GM12801 (cell line): Measurements from ENCODE around the gene TSPAN15.

Experiments used
- CTCF ChIP-seq: IDR thresholded peaks from one replicate; pipeline ENCODE4 v1.5.1; 2011; ENCODE audit warnings: control low read depth; ENCODE audit not compliant: insufficient read length; ENCODE audit errors: extremely low read depth

Gene TSPAN15

GRCh38 chr10:69516316-69516715 is 65.1 kb downstream of the TSPAN15 start:
- no peak for TF ChIP-seq CTCF

GRCh38 chr10:69516796-69517195 is 65.5 kb downstream of the TSPAN15 start:
- no peak for TF ChIP-seq CTCF

GRCh38 chr10:69517271-69517848 is 66.1 kb downstream of the TSPAN15 start:
- TF ChIP-seq CTCF = no peak

GRCh38 chr10:69527961-69528360 is 76.7 kb downstream of the TSPAN15 start:
- no peak for TF ChIP-seq CTCF

DNA sequence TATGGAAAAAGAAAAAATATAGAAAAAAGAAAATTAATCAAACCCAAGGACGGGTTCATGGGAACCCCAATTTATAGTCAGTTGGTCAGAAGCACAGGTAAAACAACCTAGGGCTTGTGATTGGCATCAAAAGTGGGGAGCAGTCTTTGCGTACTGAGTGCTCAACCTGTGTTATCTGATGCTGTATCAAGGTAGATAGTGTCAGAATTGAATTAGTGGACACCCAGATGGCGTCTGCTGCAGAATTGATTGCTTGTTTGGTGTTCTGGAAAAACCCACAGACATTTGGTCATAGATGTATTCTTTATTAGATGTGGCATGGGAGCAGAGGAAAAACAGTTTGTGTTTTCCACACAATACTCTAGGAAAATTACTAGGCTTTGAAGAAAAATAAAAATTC is 82.4 kb downstream of the TSPAN15 start:
- no peak for TF ChIP-seq CTCF

GRCh38 chr10:69537449-69537848 is 86.2 kb downstream of the TSPAN15 start:
- no peak for TF ChIP-seq CTCF

DNA sequence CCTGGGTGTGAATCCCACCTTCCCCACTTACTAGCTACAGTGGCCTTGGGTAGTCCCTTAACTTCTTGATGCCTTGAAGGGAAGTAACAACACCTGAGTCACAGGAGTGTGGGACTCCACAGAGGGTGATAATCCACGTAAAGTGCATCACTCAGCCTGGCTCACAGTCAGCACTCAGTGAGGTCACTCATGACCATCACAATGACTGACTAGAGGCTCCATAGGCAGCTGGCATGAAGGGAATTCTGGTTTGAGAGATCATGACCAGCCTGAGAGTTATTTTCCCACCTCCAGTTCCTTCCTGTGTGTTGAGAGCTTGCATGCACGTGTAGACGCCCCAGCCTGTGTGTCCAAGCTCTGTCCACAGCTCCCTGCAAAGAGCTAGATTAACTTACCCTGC is 87.2 kb downstream of the TSPAN15 start:
- no peak for TF ChIP-seq CTCF
